ENCODE measurements around the gene FAM114A1. TPM values are rescaled to one million over a fixed set of nuclear protein-coding genes. Genes with fewer than 3 reads are reported as not detected.
A peak's percentile ranks its signal among the peaks of the same experiment; 100 is the strongest.

FAM114A1 gene
- total RNA-seq, 1 donor from 2014 or later = 105 TPM

- no peak for DNase-seq (ENCODE audit: extremely low spot score in 2 of 2)
- no peaks in the 10 kb centered on the region for H3K27me3 ChIP-seq
- intact Hi-C loops (cut with DNase I) = loop anchor here (10.0 kb wide), 1 partner anchor 891 kb away; no protein-coding TSS in a partner anchor
- H3K36me3 ChIP-seq = no peaks in the 10 kb centered on the region
- H3K27ac ChIP-seq = no peak overlapping the region
- H3K4me1 ChIP-seq = peaks cover 26% of the 10 kb centered on the region
- TF ChIP-seq POLR2A (IDR thresholded peaks at IDR 0.05) (no peak), POLR2AphosphoS5 (IDR thresholded peaks at IDR 0.05; ENCODE audit: insufficient read depth in 1 of 2, low read depth in 1 of 2) (no peak), CTCF (IDR thresholded peaks at IDR 0.05) (no peak)
- H3K4me3 ChIP-seq = no peak overlapping the region
- H3K9me3 ChIP-seq = no peaks in the 10 kb centered on the region
These were observed 2.2 kb upstream of the FAM114A1 start for GRCh38 chr4:38865445-38865844.

GRCh38 chr4:38866973-38867477 is 581 bp upstream of the FAM114A1 start:
- TF ChIP-seq POLR2AphosphoS5 (IDR thresholded peaks at IDR 0.05; ENCODE audit: insufficient read depth in 1 of 2, low read depth in 1 of 2) (no peak), CTCF (IDR thresholded peaks at IDR 0.05) (no peak), POLR2A (IDR thresholded peaks at IDR 0.05) (no peak)
- H3K9me3 ChIP-seq = no peaks in the 10 kb centered on the region
- no peaks in the 10 kb centered on the region for H3K36me3 ChIP-seq
- no peaks in the 10 kb centered on the region for H3K27me3 ChIP-seq
- intact Hi-C loops (cut with DNase I) = loop anchor here (10.0 kb wide), 1 partner anchor 892 kb away; no protein-coding TSS in a partner anchor
- peaks cover 42% of the 10 kb centered on the region for H3K4me1 ChIP-seq
- H3K4me3 ChIP-seq = peak overlapping the region; percentile 89 to 94
- DNase-seq (ENCODE audit: extremely low spot score in 2 of 2) = no peak
- peak overlapping the region; percentile 98 for H3K27ac ChIP-seq

- Histone ChIP-seq H3K27ac (peak overlapping the region; percentile 98), H3K27me3 (no peaks in the 10 kb centered on the region), H3K36me3 (no peaks in the 10 kb centered on the region), H3K9me3 (no peaks in the 10 kb centered on the region), H3K4me3 (peak overlapping the region; percentile 89 to 94), H3K4me1 (peaks cover 55% of the 10 kb centered on the region)
- TF ChIP-seq POLR2AphosphoS5 (IDR thresholded peaks at IDR 0.05; ENCODE audit: insufficient read depth in 1 of 2, low read depth in 1 of 2) (peak in 1 of 2 donors; percentile 49), POLR2A (IDR thresholded peaks at IDR 0.05) (no peak), CTCF (IDR thresholded peaks at IDR 0.05) (no peak)
- intact Hi-C loops (cut with DNase I) = loop anchor here (10.0 kb wide), 1 partner anchor 894 kb away; no protein-coding TSS in a partner anchor
- no peak for DNase-seq (ENCODE audit: extremely low spot score in 2 of 2)
These were observed 704 bp downstream of the FAM114A1 start for GRCh38 chr4:38868059-38868960.

- Histone ChIP-seq H3K4me3 (peak overlapping the region; percentile 89 to 94), H3K4me1 (peaks cover 63% of the 10 kb centered on the region), H3K36me3 (no peaks in the 10 kb centered on the region), H3K9me3 (no peaks in the 10 kb centered on the region), H3K27me3 (no peaks in the 10 kb centered on the region), H3K27ac (peak overlapping the region; percentile 98)
- intact Hi-C loops (cut with DNase I) = loop anchor here (10.0 kb wide), 1 partner anchor 895 kb away; no protein-coding TSS in a partner anchor
- no peak for DNase-seq (ENCODE audit: extremely low spot score in 2 of 2)
- TF ChIP-seq CTCF (IDR thresholded peaks at IDR 0.05) (no peak), POLR2A (IDR thresholded peaks at IDR 0.05) (no peak), POLR2AphosphoS5 (IDR thresholded peaks at IDR 0.05; ENCODE audit: insufficient read depth in 1 of 2, low read depth in 1 of 2) (no peak)
These were observed 1.9 kb downstream of the FAM114A1 start for GRCh38 chr4:38869511-38869910.
